Fibroblast of skin of abdomen (primary cell): Measurements from ENCODE around the gene CLEC12A. TPM values are rescaled to one million over a fixed set of nuclear protein-coding genes. Genes with fewer than 3 reads are reported as not detected.
"Not testable (repeated sequence)": the region's sequence is repeated elsewhere in the genome, so short reads cannot be mapped to it uniquely, and the experiment has no call there.

Experiments
- DNase-seq: peaks from one replicate; pipeline ENCODE4 v3.0.0-alpha.2; 2013
- polyA plus RNA-seq, 2 experiments: library from polyadenylated mRNA; unstranded; fragments of 120-200 nt; gene quantifications; one replicate each; pipeline ENCODE4 v1.2.1, GENCODE V29; 2013; ENCODE audit not compliant: insufficient read length in 2 of 2

CLEC12A gene
- polyA plus RNA-seq (2013, experiment 1 of 2; ENCODE audit: insufficient read length): not detected
- polyA plus RNA-seq (2013, experiment 2 of 2; ENCODE audit: insufficient read length): not detected

DNA sequence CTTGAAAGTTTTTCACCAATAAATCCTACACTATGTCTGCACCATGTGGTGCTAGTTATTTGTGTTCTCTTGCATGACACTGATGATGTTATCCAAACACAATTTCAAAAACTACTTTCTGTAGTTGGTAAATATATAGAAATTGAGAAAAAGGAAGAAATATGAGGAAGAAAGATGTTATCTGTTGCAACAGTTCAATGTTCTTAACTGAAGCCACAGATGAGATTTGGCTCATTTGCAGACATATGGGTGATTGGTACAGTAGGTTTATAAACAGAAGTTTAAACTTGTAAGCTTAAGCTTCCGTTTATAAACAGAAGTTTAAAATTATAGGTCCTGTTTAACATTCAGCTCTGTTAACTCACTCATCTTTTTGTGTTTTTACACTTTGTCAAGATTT, at the start of gene CLEC12A:
CLEC12A (plus strand) TSS at position 229 of the 400 bp plus-strand sequence. CDS start 188 bp downstream, outside the sequence.
- no peak for DNase-seq

DNA sequence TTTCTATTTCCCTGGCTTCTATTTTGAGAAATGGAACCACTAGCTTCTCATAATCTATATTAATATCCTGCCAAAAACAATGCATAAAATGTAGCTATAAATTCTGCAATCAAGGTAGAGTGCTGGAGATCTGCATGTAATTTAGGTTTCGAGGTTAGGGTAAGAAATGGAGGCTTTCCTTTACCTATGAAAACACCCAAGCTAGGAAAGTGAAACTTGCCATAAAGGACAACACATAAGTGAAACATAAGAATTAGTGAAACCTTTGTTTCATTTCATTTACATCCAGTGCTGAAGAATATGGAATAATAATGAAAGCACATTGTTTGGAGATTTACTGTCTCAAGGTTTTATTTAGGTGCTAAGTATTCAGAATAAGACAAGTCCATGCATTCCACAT, 48.8 kb upstream of the CLEC12A start:
- DNase-seq: no peak

DNA sequence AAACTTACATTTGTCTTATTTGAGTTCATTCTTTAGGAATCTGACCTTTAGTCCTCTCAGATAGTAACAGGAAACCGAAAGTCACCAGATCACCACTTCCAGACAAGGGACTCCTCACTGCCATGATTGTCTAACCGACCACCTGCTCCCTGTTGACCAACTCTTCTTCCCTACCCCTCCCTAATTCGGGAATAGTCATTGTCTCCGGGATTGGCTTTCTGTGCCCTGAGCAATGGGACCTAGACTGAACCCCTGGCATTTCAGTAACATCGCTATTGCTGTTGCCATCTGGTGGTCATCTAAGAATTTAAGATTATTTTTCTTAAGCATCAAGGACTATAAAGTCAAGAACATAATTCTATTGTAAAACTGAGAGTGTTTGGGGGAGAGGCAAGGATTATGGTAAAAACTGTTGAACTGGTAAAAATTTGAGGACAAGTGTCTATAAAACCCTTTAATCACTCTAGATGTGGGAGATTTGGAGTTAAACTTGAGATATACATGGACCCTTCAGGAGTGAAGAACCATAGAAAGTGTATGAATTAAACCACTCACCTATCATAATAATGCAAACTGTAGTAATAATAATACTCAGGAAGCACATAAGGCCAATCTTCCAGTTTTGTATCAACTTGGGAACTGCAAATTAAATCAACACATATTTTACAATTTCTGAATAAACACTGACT, 45.4 kb upstream of the CLEC12A start:
- DNase-seq: peak; percentile 18

DNA sequence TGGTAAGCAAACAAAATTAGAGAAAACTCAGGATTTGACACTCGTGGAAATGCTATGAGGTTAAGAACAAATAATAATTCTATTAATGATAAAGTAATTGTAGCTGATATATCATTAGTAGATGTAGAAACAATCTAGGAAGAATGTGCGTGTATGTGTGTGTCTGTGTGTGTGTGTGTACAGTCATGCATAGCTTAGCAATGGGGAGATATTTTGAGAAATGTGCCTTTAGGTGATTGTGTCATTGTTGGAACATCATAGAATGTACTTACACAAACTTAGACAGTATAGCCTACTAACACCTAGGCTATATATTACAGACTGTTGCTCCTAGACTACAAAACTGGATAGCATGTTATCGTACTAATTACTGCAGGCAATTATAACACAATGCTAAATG, 44.3 kb upstream of the CLEC12A start:
- no peak for DNase-seq

DNA sequence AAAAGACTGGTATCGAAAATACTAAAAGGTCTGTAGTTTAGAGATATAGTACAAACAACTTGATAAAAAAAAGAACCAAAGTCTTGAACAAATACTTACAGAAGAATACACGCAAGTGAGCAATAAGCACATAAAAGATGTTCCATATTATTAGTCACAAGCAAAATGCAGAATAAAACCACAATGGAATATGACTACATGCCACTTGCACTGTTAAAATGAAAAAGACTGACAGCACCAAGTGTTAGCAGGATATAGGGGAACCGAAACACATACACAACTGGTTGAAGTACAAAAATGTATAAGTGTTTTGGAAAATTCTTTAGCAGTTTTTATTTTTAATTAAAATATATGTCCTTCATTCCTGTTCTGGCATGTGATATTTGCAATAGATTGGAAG, 42.6 kb upstream of the CLEC12A start:
- DNase-seq: no peak

DNA sequence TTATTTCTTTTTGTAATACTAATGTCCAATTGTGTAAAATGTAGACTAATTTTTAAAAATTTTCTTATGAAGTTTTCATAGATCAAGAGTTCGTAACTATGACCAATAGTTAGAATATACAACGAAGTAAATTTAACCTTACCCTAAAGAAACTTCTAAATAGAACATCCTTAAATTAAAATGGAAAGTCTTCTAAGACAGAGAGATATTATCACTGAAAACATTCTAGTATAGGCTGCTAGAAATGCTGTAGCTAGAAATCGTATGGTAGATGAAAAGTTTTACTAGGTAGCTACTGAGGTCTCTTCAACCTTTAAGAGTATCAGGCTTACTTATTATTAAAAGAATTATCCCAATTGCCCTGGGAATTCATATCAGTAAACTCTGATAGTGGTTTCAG, 40.0 kb upstream of the CLEC12A start:
- DNase-seq: no peak

DNA sequence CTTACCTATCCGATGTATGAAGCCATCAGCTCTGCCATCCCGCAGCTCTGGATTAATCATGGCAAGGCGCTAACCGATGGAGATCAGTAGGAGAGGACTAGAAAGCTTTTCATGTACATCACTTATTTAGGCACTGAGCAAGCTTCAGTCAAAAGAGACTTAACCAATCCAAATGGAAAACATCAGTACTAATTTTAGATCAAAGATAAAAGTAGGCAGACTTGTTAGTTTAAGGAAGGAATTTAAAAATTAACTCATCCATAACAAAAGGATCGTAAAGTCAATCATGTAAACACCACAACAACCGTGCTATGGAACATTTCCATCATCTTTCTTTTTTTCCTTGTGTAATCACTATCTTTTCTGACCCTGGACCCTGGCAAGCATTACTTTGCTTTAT, 38.9 kb upstream of the CLEC12A start, which contains the start of gene CLEC2A:
CLEC2A (minus strand) TSS at position 101 of the 400 bp plus-strand sequence; CDS start at position 60, 41 bp downstream.
- no peak for DNase-seq

DNA sequence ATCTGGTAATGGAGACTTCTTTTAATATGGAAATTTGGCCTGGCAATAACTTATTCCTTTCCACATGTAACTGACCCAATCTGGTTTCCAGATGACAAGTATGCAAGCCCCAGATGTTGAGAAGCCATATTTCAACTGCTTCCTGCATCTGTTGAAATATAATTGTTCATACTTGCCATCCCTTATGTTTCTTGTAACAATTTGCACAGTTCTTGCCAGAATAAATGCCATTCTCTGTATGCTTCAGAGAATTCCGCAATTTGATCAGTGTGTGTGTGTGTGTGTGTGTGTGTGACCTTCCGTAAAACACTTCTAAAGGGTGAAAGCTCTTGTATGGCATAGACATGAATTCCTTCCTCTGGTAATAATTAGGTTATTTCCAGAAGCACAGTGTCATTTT, 37.3 kb upstream of the CLEC12A start:
- peak; percentile 63 for DNase-seq

DNA sequence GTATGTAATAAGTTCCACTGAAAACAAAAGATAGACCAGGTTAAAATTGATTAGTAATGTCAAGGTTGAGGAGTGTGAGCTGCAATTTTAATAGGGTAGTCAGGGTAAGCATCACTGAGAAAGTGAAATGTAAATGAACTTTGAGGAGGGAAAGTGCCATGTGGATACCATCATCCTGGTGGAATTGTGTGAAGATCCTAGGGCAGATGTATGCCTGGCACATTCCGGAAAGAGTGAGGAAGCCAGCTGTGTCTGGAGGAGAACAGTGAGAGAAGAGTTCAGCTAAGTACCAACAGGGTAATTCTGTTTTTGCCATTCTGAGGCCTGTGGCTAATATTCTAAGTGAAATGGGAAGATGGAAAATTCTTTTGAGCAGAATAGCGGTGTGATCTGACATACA, 36.2 kb upstream of the CLEC12A start:
- DNase-seq: no peak

DNA sequence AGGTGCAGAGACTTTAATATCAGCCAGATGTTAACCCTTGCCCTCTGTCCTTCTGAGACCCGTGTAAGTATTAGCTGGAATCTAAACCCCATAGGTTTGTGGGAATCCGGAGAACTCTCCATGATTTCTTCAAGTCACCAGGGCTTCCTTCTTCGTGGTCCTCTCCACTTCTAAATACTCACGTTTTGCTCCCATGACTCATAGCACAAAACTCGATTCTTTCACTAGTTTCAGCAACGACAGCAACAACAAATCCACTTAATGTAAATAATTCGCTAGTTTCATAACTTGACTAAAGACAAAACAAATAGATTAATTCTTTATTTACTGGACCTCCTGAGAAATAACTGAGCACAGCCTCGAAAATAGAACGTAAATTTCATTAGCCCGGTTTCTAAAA, 34.6 kb upstream of the CLEC12A start:
- no peak for DNase-seq

DNA sequence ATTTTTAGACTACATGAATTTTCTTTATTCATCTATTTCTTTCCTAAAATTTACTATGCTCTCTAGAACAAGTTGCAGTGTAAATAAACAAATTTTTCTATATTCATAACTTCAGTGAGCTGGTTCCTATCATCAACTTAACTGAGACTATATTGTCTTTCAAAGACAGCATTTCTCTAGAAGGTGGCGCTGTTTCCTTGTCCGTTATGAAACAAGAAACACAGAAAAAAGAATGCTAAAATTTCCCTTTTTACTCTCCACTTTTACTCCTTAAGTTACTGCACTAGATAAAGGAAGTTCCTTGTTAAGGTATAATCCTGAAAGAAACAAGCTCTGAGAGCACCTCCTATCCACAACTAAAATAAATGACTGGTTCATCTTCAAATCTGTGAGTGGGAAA, 30.8 kb upstream of the CLEC12A start:
- DNase-seq: no peak

DNA sequence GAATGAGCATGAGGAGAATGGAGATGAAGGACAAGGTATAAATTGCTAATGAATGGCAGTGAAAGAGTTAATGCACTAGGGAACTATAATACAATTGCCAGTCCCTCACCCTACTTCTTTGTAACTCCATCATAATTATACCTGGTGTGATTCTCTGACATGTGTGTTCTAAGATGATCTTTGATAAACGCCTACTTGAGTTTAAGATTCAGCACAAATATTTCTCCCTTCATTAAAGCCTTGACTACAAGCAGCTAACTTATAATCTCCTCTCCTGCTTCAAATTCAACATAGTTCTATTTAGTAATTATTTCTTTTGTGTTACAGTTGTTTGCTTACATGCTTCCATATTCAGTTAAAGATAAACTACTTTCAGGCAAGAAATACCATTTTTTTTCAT, 29.4 kb upstream of the CLEC12A start:
- DNase-seq: no peak

DNA sequence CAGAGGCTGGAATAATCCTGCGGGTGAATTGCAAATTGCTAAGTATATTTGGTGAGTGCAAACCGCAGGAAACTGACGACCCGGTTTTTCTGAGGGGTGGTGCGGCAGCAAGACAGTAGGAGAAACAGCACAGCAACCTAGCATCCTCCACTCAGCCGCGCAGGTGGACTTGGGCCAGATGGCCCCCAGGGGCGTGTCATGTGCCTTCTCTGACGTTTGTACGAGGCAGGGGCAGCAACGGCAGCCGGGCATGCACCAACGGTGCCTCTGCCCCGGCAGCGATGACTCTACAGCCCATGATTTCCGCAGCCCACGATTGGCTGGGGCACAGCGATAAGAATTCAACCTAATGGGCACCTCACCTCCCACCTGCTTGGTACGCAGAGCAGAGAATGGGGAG, 28.0 kb upstream of the CLEC12A start:
- no peak for DNase-seq

DNA sequence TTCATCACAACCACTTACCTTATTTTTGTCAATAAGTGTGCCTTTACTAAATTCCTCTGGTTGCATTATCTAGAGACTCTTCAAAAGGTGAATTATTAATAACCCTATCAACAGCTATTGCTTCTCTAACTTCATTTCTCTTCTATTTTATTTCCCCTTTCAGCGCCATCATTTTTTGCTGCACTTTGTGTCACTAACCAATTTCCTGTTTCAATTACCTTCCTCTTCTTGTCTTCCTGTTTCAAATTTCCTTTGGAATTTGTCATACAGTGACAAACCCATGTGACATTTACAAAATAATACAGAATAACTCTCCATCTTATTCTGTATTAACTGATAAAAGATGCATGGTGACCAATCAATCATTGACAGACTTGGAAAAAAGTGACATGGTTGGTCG, 26.8 kb upstream of the CLEC12A start:
- DNase-seq: no peak

DNA sequence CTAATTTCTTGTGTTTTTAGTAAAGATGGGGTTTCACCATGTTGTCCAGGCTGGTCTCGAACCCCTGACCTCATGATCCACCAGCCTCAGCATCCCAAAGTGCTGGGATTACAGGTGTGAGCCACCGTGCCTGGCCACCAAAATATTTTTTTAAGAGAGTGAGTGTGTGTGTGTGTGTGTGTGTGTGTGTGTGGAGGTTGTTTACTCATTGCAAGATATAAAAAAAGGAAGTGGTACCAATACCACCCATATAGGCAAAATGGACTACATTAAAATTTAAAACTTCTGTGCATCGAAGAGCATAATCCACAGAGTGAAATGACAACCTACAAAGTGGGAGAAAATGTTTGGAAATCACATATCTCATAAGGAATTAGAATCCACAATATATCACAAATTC, 23.5 kb upstream of the CLEC12A start:
- no peak for DNase-seq

DNA sequence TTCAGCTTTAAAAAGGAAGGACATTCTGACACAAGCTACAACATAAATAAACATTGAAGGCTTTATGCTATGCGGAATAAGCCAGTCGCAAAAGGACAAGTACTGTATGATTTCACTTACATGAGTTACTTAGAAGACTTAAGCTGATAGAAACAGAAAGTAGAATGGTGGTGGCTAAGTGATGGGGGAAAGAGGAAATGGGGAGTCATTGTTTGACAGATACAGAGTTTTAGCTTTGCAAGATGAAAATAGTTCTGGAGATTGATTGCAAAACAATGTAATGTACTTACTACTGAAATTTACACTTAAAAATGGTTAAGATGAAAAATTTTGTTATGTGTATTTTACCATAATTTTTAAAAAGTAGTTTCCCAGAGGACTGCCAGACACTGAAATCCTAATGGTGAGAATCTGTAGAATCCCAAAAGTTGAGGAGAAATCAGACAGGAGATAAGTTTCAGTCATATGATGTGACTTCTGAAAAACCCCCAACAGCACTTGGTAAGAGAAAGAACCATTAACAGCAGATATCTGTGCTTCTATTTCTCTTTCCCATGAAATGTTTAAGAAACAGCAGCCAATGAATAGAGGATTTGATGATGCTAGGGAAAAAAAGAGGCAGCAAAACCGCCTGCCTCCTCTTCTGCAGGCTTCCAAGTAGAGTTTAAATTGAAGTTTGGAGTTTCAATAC, 22.5 kb upstream of the CLEC12A start:
- DNase-seq: no peak

DNA sequence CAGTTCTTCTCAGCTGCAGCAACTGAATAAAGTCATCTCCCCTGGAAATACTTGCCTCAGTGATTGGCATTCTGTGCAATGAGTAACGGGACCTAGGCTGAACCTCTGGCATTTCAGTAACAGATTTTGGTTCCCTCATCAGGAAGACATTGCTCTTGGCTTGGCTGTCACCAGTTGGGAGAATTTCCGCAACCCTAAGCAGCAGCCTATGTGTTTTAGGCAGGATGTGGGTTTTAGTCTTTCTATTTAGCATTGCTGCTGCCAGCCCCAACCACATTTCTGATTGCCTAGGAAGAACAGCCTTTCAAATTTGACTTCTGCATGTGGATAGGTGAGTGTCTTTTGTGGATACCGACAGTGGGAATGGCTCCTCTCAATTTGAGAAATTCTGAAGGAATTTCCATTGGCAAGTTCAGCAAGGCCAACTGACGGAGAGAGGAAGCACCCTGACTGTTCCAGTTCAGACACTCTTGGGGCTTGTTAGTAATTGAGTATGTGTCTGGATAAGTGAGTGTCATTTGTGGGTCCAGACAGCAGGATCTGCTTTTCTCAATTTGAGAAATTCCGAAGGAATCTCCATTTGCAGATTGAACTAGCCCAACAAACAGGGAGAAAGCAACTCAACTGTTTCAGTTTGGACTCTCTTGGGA, 20.1 kb upstream of the CLEC12A start:
- DNase-seq: no peak

DNA sequence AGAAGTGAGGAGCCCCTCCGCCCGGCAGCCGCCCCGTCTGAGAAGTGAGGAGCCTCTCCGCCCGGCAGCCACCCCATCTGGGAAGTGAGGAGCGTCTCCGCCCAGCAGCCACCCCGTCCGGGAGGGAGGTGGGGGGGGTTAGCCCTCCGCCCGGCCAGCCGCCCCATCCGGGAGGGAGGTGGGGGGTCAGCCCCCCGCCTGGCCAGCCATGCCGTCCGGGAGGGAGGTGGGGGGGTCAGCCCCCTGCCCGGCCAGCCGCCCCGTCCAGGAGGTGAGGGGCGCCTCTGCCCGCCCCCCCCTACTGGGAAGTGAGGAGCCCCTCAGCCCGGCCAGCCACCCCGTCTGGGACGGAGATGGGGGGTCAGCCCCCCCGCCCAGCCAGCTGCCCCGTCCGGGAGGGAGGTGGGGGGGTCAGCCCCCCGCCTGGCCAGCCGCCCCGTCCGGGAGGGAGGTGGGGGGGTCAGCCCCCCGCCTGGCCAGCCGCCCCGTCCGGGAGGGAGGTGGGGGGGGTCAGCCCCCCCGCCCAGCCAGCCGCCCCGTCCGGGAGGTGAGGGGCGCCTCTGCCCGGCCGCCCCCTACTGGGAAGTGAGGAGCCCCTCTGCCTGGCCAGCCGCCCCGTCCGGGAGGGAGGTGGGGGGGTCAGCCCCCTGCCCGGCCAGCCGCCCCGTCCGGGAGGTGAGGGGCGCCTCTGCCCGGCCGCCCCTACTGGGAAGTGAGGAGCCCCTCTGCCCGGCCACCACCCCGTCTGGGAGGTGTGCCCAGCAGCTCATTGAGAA, 18.1 kb upstream of the CLEC12A start:
- DNase-seq: not testable (repeated sequence)

DNA sequence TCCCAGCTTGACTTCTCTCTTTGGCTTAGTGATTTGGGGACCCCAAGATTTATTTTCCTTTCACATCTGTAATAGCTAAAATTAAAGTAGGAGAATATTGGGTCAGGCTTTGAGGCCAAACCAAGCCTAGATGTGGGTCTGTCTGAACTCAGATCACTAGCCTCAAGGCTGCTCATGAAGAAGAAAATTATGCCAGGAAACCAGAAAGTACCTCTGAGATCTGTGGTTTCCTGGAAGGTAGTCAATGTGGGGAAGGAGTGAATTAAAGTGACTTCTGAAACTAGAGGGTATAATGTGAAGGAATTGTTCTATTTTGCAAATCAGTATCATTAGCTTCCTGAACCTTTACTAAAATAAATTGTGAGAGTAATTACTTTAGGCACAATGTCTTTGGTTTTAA, 13.4 kb upstream of the CLEC12A start:
- DNase-seq: no peak

DNA sequence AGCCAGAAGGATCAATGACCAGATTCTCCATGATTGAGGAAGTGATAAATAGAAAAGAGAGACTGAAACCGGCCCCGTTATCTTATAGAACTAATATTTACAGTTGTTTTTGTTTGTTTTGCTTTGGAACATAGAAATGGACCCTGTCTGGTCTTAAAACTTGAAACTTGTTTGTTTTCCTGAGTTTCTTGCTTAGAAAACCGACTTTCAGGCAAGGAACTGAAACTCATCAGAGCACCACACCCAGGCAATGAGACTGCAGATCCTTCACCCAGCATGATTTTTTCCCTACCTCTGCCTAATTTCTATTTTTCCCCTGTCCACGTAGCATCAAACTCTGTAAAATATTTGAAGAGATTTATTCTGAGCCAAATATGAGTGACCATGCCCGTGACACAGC, 10.6 kb upstream of the CLEC12A start:
- no peak for DNase-seq

DNA sequence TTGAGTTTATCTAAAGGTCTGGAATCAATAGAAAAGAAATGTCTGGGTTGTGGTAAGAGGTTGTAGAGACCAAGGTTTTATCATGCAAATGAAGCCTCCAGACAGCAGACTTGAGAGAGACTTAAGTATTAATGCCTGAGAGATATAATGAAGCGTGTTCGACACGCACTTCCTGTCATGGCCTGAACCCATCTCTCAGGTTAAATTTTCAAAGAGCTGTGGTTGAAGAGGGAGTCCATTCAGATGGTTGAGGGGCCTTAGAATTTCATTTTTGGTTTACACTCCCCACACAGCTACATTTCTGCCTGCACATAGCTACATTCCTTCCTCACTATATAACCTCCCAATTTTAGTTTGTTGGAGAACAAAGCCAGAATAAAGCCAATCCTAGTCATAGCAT, 10.1 kb upstream of the CLEC12A start:
- DNase-seq: no peak

DNA sequence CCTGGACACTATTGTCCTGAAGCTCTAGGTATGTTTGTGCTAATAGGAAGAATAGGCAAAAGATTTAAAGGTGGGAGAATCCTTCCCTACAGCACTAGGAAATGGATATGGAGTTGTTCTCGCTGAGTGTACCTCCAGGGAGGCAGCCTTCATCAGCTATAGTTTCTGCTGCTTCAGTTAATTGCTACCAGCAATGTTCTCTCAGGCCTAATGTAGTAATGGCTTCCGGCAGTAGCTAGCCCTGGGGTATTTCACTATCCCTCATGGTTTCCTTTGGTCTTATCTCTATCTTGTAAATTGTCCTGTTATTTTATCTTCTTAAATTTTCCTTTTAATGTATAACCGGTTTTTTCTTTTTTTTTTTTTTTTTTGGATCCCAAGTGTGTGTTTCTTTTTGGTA, 9.3 kb upstream of the CLEC12A start:
- no peak for DNase-seq

DNA sequence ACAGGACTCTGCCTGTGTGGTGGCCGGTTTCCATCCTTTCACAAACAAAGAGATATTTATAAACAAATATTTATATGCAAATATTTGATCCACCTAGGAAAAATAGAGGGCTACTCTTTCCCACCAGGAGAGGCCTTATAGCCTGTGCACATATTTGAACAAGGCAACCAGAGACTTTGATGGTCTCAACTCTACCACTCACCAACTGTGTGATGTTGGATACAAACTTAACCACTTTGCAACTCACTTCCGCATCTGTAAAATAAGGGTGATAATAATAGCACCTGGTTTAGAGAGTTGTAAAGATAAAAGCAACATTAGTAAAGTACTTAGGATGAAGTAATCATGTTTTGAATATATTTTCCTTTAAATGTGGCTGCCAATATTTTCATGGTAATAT, 1.5 kb upstream of the CLEC12A start:
- no peak for DNase-seq
